ENCODE data around the gene ARMC7. TPM values are rescaled to one million over a fixed set of nuclear protein-coding genes. Genes with fewer than 3 reads are reported as not detected.

Gene ARMC7
- polyA plus RNA-seq, 1 donor from 2014 or later: 3.7 TPM

DNA sequence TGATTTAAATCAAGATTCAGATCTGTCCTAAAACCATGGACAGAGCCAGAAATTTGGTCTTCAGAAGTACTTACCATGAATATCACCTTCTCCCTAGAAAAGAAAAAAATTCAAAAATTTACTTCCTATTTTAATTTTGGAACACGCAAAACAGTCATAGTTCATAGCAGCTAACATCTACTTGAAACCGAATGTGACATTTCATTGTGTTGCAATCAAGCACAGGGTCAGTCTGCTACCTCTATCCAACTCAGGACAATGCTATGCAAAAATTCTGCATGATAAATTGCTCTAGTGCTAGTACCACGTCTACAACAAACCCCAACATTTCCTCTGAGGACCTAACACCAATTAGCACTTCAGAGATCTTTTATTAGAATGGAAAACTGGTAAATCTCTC lies 36.8 kb downstream of the ARMC7 start:
- Histone ChIP-seq H3K36me3 (ENCODE audit: insufficient read depth, low read length) (peaks cover 24% of the 10 kb centered on the region), H3K4me2 (ENCODE audit: low read length) (no peak overlapping the region), H3K27ac (ENCODE audit: low read length) (no peak overlapping the region)

DNA sequence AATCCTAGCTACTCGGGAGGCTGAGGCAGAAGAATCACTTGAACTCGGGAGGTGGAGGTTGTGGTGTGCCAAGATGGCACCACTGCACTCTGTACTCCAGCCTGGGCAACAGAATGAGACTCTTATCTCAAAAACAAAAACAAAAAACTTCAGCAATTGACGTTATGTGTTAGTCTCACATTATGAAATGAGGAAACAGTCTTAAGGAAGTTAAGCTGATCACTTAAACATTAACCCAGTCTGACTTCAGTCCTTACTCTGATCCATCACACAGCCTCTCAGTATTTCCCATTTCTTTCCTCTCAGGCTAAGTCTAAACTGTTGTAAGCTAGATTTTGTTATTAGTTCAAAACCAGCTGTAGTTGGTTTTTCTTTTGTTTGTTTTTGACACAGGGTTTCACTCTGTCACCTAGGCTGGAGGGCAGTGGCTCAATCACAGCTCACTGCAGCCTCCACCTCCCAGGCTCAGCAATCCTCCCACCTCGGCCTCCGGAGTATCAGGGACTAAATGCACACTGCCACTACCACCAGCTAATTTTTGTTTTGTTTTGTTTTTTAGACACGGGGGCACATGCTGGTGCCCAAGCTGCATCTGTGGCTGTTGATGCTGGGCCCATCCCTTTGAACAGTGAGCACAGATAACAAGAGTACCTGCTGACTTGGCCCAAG lies 38.2 kb downstream of the ARMC7 start:
- Histone ChIP-seq H3K9me2 (ENCODE audit: insufficient read depth, low read length) (no peaks in the 10 kb centered on the region), H3K9me3 (ENCODE audit: low read length) (no peaks in the 10 kb centered on the region), H3K4me2 (ENCODE audit: low read length) (no peak overlapping the region), H2AFZ (ENCODE audit: low read depth, low read length) (no peak overlapping the region), H3K27ac (ENCODE audit: low read length) (no peak overlapping the region), H3F3A (ENCODE audit: insufficient read depth, low read length, poor library complexity, severe bottlenecking) (no peaks in the 10 kb centered on the region), H4K20me1 (ENCODE audit: insufficient read depth) (peaks cover 62% of the 10 kb centered on the region), H3K79me2 (replicated peaks; ENCODE audit: insufficient read depth, low read length) (peaks cover 82% of the 10 kb centered on the region), H3K9ac (ENCODE audit: low read length) (no peak overlapping the region), H3K27me3 (ENCODE audit: insufficient read depth, low read depth, low read length) (no peaks in the 10 kb centered on the region), H3K4me3 (ENCODE audit: low read length) (peak overlapping the region; percentile 32), H3K36me3 (ENCODE audit: insufficient read depth, low read length) (peaks cover 24% of the 10 kb centered on the region)
- TF ChIP-seq TAF1 (IDR thresholded peaks at IDR 0.05; ENCODE audit: low read depth) (no peak), EZH2 (IDR thresholded peaks at IDR 0.05; ENCODE audit: borderline replicate concordance, insufficient read depth, low read length, poor library complexity, severe bottlenecking) (no peak), MXI1 (conservative IDR thresholded peaks at IDR 0.05; ENCODE audit: poor library complexity, severe bottlenecking) (no peak), RAD21 (conservative IDR thresholded peaks at IDR 0.05) (no peak), POLR2AphosphoS5 (IDR thresholded peaks at IDR 0.05) (no peak), SMC3 (conservative IDR thresholded peaks at IDR 0.05; ENCODE audit: poor library complexity) (no peak), EP300 (conservative IDR thresholded peaks at IDR 0.05; ENCODE audit: poor library complexity, severe bottlenecking) (no peak)
- TF ChIP-seq, protein P1, sequence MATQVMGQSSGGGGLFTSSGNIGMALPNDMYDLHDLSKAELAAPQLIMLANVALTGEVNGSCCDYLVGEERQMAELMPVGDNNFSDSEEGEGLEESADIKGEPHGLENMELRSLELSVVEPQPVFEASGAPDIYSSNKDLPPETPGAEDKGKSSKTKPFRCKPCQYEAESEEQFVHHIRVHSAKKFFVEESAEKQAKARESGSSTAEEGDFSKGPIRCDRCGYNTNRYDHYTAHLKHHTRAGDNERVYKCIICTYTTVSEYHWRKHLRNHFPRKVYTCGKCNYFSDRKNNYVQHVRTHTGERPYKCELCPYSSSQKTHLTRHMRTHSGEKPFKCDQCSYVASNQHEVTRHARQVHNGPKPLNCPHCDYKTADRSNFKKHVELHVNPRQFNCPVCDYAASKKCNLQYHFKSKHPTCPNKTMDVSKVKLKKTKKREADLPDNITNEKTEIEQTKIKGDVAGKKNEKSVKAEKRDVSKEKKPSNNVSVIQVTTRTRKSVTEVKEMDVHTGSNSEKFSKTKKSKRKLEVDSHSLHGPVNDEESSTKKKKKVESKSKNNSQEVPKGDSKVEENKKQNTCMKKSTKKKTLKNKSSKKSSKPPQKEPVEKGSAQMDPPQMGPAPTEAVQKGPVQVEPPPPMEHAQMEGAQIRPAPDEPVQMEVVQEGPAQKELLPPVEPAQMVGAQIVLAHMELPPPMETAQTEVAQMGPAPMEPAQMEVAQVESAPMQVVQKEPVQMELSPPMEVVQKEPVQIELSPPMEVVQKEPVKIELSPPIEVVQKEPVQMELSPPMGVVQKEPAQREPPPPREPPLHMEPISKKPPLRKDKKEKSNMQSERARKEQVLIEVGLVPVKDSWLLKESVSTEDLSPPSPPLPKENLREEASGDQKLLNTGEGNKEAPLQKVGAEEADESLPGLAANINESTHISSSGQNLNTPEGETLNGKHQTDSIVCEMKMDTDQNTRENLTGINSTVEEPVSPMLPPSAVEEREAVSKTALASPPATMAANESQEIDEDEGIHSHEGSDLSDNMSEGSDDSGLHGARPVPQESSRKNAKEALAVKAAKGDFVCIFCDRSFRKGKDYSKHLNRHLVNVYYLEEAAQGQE (IDR thresholded peaks at IDR 0.05; ENCODE audit: borderline replicate concordance): no peak
- TF ChIP-seq, protein P2, sequence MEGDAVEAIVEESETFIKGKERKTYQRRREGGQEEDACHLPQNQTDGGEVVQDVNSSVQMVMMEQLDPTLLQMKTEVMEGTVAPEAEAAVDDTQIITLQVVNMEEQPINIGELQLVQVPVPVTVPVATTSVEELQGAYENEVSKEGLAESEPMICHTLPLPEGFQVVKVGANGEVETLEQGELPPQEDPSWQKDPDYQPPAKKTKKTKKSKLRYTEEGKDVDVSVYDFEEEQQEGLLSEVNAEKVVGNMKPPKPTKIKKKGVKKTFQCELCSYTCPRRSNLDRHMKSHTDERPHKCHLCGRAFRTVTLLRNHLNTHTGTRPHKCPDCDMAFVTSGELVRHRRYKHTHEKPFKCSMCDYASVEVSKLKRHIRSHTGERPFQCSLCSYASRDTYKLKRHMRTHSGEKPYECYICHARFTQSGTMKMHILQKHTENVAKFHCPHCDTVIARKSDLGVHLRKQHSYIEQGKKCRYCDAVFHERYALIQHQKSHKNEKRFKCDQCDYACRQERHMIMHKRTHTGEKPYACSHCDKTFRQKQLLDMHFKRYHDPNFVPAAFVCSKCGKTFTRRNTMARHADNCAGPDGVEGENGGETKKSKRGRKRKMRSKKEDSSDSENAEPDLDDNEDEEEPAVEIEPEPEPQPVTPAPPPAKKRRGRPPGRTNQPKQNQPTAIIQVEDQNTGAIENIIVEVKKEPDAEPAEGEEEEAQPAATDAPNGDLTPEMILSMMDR (IDR thresholded peaks at IDR 0.05; ENCODE audit: poor library complexity, severe bottlenecking): no peak

More for the DNA sequence above, 36.8 kb downstream of the ARMC7 start:
- no peaks in the 10 kb centered on the region for H3K9me3 ChIP-seq (ENCODE audit: low read length)
- H3K27me3 ChIP-seq (ENCODE audit: insufficient read depth, low read depth, low read length): no peaks in the 10 kb centered on the region
- TF ChIP-seq EZH2 (IDR thresholded peaks at IDR 0.05; ENCODE audit: borderline replicate concordance, insufficient read depth, low read length, poor library complexity, severe bottlenecking) (no peak), EP300 (conservative IDR thresholded peaks at IDR 0.05; ENCODE audit: poor library complexity, severe bottlenecking) (no peak), POLR2AphosphoS5 (IDR thresholded peaks at IDR 0.05) (no peak), SMC3 (conservative IDR thresholded peaks at IDR 0.05; ENCODE audit: poor library complexity) (no peak), RAD21 (conservative IDR thresholded peaks at IDR 0.05) (no peak), MXI1 (conservative IDR thresholded peaks at IDR 0.05; ENCODE audit: poor library complexity, severe bottlenecking) (no peak), TAF1 (IDR thresholded peaks at IDR 0.05; ENCODE audit: low read depth) (no peak)
- TF ChIP-seq, protein P1 (IDR thresholded peaks at IDR 0.05; ENCODE audit: borderline replicate concordance): no peak
- TF ChIP-seq, protein P2 (IDR thresholded peaks at IDR 0.05; ENCODE audit: poor library complexity, severe bottlenecking): no peak
- H3K9me2 ChIP-seq (ENCODE audit: insufficient read depth, low read length): no peaks in the 10 kb centered on the region
- no peaks in the 10 kb centered on the region for H3F3A ChIP-seq (ENCODE audit: insufficient read depth, low read length, poor library complexity, severe bottlenecking)
- peaks cover 68% of the 10 kb centered on the region for H3K79me2 ChIP-seq (replicated peaks; ENCODE audit: insufficient read depth, low read length)
- H2AFZ ChIP-seq (ENCODE audit: low read depth, low read length): no peak overlapping the region
- H4K20me1 ChIP-seq (ENCODE audit: insufficient read depth): peaks cover 70% of the 10 kb centered on the region
- H3K9ac ChIP-seq (ENCODE audit: low read length): no peak overlapping the region
- no peak overlapping the region for H3K4me3 ChIP-seq (ENCODE audit: low read length)

All from neural cell (in vitro differentiated cells).